HG03342 (cell line): Measurements from ENCODE around the gene KLHL22.
"Not testable (repeated sequence)": the region's sequence is repeated elsewhere in the genome, so short reads cannot be mapped to it uniquely, and the experiment has no call there.

Experiments used
- ATAC-seq: cut with Tn5 transposase; IDR thresholded peaks from one replicate; pipeline ENCODE4 v1.9.1; 2021; ENCODE audit warnings: mild to moderate bottlenecking, moderate library complexity; ENCODE audit not compliant: unreplicated experiment

The KLHL22 gene

GRCh38 chr22:20504293-20504922 is 8.8 kb upstream of the KLHL22 start:
- ATAC-seq = not testable (repeated sequence)

- no peak for ATAC-seq
Measured at GRCh38 chr22:20503816-20504215, 8.2 kb upstream of the KLHL22 start.

- no peak for ATAC-seq
Measured at GRCh38 chr22:20499769-20500168, 4.2 kb upstream of the KLHL22 start.

GRCh38 chr22:20498913-20499312 is 3.3 kb upstream of the KLHL22 start:
- no peak for ATAC-seq

GRCh38 chr22:20497426-20497825 is 1.8 kb upstream of the KLHL22 start:
- no peak for ATAC-seq

GRCh38 chr22:20495861-20496681 is 476 bp upstream of the KLHL22 start:
- peak; percentile 81 for ATAC-seq

- no peak for ATAC-seq
Measured at GRCh38 chr22:20491346-20491745, 4.2 kb downstream of the KLHL22 start.

- ATAC-seq = no peak
Measured at GRCh38 chr22:20490941-20491307, 4.7 kb downstream of the KLHL22 start.

- no peak for ATAC-seq
Measured at GRCh38 chr22:20490183-20490940, 5.2 kb downstream of the KLHL22 start.

- no peak for ATAC-seq
Measured at GRCh38 chr22:20488946-20489345, 6.6 kb downstream of the KLHL22 start.

GRCh38 chr22:20487715-20488114 is 7.9 kb downstream of the KLHL22 start:
- no peak for ATAC-seq

- no peak for ATAC-seq
Measured at GRCh38 chr22:20486229-20486628, 9.4 kb downstream of the KLHL22 start.

- no peak for ATAC-seq
Measured at GRCh38 chr22:20484948-20485683, 10.5 kb downstream of the KLHL22 start.

- no peak for ATAC-seq
Measured at GRCh38 chr22:20483771-20484170, 11.8 kb downstream of the KLHL22 start.

- ATAC-seq = not testable (repeated sequence)
Measured at GRCh38 chr22:20483143-20483506, 12.5 kb downstream of the KLHL22 start.

GRCh38 chr22:20479612-20480196 is 15.9 kb downstream of the KLHL22 start:
- ATAC-seq = no peak

- not testable (repeated sequence) for ATAC-seq
Measured at GRCh38 chr22:20478059-20478458, 17.5 kb downstream of the KLHL22 start.

GRCh38 chr22:20475569-20475968 is 20.0 kb downstream of the KLHL22 start:
- ATAC-seq = not testable (repeated sequence)

- no peak for ATAC-seq
Measured at GRCh38 chr22:20475115-20475436, 20.5 kb downstream of the KLHL22 start.

GRCh38 chr22:20472629-20473442 is 22.8 kb downstream of the KLHL22 start:
- ATAC-seq = no peak
